ENCODE measurements around the gene WFIKKN2.
"Not testable (repeated sequence)": the region's sequence is repeated elsewhere in the genome, so short reads cannot be mapped to it uniquely, and the experiment has no call there.

WFIKKN2 gene, protein sequence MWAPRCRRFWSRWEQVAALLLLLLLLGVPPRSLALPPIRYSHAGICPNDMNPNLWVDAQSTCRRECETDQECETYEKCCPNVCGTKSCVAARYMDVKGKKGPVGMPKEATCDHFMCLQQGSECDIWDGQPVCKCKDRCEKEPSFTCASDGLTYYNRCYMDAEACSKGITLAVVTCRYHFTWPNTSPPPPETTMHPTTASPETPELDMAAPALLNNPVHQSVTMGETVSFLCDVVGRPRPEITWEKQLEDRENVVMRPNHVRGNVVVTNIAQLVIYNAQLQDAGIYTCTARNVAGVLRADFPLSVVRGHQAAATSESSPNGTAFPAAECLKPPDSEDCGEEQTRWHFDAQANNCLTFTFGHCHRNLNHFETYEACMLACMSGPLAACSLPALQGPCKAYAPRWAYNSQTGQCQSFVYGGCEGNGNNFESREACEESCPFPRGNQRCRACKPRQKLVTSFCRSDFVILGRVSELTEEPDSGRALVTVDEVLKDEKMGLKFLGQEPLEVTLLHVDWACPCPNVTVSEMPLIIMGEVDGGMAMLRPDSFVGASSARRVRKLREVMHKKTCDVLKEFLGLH

DNA sequence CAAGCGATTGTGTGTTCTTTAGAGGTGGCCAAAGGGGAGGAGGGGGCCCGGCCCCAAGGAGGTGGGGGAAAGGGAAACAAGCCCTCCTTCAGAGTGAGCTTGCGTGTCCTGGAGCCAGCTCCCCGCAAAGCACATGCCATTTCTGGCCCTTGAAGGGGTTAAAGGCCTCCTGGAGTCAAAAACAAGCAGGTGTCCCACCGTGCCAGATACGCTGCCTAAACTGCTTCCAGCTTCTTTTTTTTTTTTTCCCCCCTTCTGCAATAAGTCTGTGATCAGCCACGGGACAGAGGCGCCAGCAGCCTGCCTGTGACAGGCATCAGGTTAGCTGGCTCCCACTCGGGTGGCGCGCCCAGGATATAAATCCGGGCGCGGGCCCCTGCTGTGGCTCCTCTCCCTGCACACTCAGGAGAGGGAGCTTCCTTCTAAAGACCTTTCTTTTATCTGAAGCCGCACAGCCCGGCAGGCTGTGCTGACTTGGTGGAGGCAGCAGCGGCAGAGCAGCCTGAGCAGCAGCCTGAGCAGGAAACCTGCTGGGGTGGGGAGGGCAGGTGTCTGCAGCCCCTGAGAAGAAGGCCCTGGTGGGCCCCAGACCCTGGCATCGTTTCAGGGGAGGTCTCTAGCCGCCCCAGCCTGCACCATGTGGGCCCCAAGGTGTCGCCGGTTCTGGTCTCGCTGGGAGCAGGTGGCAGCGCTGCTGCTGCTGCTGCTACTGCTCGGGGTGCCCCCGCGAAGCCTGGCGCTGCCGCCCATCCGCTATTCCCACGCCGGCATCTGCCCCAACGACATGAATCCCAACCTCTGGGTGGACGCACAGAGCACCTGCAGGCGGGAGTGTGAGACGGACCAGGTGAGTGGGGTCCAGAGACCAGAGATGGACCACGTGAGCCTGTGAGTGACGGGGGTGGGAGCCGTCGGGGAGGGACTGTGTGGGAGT lies at the start of gene WFIKKN2:
Gene WFIKKN2 (plus strand): TSS at position 286 of the 934 bp plus-strand sequence. CDS start 352 bp downstream, at position 638.
- DNase-seq, result no peak

DNA sequence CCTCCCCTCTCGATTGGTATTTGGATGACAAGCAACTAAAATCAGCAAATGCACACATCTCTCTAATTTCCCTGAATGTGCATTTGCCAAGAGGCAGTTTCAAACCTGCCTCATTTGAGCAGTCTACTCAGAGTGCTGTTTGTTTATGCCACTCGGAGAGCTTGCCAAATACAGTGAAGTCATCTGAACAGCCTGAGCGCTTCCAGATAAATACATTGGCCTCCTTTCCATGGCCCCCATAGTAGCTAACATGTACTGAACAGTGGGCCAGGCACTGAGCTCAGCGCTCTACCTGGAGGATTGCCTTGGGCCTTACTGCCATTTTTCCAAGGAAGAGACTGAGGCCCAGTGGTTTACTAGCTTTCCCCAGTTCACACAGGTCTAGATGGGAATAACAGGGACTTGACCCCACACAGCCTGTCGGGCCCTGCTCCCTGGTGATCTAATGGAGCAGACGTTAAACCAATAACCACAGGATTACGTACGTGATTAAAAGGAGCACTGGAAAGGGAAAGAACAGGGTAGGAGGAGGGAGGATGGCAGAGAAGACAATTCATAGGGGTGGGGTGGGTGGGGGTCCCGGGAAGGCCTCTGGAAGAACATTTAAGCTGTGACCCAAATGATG lies 49.3 kb upstream of the WFIKKN2 start:
- DNase-seq, result no peak

DNA sequence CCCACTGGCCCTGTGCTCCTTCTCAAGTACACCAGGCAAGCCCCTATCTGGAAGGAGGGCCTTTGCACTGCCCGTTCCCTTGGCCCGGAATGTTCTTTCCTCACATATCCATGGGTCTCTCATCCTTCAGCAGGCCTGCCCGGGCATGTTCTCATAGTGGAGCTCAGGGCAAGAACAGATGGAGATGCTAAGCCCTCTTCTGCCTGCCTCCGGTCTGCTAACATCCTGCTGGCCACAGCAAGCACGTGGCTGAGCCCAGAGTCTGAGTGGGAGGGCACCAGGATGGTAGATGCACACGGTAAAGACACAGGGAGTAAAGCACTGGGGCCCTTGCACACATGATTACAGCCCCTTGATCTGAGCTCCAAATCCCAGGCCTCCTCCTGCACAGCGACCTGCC lies 48.3 kb upstream of the WFIKKN2 start:
- no peak for DNase-seq

DNA sequence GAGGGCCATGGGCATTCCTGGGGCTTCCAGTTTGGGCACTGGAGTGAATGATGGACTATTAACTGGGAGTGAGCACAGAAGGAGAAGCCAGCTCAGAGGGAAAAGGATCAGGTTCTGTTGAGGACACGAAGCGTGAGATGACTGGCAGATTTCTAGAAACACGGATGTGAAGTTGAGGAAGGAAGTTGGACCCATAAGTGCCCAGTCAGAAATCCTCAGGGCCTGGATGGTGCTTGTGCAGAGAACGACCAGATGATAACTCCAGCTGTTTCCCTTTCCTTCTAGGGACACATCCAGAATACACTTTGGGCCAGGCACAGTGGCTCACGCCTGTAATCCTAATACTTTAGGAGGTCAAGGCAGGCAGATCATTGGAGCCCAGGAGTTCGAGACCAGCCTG lies 44.8 kb upstream of the WFIKKN2 start:
- DNase-seq, result no peak

DNA sequence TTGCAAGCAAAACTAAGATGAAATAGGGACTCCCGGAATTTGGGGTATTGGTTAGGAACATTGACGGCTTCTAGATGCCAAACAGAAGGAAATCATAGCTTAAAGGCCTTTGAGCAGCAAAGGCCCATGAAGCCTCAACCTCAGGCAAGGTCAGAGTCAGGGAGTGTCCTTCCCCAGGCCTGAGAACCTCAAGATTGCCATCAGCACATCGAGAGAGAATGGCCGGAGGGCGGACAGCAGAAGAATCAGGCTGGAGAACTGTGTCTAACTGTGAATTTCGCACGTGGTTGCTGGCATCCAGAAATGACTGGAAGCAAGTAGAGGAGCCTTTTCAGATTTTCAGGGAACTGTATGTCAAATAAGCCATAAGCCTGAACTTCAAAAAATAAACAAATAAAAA lies 43.3 kb upstream of the WFIKKN2 start:
- no peak for DNase-seq

DNA sequence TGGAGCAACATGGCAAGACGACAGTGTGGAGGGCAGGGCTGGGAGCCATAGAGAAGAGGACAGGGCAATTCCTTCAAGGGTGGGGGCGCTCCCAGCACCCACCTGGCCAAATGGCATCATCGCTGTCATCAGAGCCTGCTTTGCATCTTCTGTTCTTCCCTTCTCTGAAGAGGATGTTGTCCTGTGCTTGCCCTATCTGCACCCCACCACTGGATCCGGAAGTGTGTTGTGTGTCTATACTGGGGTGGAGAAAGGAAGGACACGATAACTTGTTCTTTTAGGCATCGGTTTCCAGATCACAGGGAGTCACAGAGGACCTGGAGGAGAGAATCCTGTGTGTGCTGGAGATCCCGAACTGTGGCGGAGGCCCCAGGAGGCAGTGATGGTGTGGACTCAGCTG lies 42.4 kb upstream of the WFIKKN2 start:
- DNase-seq, result no peak

DNA sequence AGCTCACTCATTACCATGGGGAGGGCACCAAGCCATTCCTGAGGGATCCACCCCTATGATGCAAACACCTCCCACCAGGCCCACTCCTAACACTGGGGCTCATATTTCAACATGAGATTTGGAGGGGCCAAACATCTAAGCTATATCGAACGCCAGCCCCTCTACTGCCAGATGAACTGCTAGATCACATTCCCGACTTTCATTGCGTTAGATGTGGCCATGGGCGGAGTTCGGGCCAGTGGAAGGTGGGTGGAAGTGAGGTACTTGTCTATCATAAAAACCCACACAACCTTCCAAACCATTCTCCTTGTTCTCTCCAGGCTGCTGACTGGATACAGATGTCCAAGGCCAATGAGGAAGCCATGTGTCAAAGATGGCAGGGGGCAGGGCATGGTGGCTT lies 41.0 kb upstream of the WFIKKN2 start:
- no peak for DNase-seq

DNA sequence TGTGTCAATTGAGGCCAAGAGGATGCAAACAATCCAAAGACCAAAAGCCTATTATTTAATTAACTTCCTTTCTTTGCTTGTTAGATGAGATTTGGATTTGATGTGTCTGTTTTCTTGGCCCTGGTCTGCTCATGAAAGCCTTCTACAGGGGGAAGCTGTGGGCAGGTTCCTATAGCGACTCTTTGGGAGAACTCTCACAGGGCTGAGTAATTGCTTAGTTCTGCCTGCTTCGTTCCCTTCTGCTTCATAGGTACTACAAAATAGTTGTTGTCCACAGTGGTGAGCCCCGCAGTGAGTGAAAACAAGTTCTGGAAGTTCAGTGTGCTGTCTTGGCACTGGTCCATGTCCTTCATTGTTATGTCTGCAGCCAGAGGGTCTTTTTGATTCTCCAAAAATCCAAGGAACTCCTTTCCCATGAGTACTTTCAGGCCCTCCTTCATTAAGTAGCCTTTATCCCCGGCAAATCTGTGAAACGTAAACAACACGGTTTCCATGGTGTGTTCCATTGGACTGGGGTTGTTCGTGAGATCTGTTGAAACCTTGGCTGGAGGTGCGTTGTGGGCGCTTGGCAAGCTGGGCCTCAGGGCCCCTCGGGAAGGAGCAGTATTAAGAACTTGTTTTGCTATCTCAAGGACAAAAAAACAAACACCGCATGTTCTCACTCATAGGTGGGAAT lies 38.1 kb upstream of the WFIKKN2 start:
- no peak for DNase-seq

DNA sequence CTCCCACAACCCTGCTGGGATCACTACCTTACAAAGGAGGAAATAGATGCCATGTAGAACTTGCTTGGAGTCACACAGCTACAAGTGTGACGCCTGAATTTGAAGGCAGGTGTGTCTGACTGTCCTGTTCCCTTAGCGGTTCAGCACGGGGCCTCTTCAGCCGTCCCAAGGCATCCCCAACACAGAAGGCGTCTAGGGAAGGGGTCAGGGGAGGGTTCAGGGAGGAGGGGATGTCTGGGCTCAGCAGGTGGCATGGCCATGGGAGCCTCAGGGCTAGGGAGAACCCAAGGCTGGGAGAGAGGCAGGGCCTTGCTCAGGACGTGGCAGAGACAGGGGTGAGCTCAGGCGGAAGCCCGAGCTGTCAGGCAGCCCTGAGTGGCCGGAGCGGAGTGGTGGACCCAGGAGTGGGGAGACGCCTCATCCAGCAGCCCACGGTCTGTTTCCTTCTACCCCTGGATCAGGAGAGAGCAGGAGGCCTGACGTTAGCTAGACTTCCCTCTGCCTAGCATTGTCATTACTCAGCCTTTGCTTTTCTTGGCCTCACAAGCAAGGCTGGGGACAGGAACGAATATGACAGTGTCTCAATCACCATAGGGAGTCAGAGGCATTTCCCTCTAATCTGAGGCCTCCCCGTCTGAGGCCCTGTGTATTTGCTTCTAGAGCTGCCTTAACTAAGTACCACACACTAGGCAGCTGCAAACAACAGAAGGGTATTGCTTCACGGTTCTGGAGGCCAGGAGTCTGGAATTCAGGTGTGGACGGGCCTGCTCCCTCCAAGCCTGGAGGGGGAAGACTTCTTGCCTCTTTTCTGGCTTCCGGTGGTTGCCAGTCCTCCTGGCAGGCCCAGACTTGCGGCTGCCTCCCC lies 36.7 kb upstream of the WFIKKN2 start:
- DNase-seq, result no peak

DNA sequence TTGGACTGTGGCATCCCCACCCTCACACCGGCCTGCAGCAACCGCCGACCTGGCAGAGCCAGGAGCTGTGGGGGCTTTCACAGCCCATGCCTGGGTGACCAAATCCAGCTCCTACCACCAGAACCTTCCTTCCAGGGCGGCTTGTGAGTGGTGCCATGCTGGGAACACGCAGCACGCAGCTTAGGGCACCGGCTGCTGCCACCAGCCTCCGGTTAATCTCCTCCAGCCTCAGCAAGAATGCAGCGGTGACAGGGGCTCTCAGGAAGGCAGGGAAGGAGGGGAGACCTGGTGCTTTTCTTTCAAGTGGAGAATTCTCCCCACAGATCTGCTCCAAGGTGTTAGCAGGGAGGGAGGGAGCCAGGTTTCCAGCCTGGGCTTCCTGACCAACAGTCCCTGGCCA lies 35.8 kb upstream of the WFIKKN2 start:
- DNase-seq, result no peak

DNA sequence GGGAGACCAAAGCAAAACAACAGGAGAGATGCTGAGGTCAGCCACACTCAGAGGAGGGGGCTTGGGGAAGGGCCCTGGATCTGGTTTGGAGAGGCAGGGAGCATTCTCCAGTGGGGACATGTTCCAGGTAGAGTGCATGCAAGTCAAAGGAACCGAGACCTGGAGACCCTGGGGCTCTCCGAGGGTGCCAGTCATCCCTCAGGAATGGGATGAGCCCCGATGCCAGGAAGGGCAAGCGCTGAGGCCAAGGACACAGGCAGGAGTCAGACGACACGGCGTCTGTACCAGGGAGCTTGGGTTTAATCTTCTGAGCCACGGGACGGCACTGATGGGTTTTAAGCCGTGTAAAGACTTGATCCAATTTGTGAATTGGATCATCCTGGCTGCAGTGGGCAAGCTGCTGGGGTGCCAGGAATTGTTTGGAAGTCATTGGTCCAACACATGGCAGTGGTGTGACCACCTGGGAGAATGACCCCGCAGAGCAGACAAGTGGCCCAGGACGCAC lies 35.1 kb upstream of the WFIKKN2 start:
- no peak for DNase-seq

DNA sequence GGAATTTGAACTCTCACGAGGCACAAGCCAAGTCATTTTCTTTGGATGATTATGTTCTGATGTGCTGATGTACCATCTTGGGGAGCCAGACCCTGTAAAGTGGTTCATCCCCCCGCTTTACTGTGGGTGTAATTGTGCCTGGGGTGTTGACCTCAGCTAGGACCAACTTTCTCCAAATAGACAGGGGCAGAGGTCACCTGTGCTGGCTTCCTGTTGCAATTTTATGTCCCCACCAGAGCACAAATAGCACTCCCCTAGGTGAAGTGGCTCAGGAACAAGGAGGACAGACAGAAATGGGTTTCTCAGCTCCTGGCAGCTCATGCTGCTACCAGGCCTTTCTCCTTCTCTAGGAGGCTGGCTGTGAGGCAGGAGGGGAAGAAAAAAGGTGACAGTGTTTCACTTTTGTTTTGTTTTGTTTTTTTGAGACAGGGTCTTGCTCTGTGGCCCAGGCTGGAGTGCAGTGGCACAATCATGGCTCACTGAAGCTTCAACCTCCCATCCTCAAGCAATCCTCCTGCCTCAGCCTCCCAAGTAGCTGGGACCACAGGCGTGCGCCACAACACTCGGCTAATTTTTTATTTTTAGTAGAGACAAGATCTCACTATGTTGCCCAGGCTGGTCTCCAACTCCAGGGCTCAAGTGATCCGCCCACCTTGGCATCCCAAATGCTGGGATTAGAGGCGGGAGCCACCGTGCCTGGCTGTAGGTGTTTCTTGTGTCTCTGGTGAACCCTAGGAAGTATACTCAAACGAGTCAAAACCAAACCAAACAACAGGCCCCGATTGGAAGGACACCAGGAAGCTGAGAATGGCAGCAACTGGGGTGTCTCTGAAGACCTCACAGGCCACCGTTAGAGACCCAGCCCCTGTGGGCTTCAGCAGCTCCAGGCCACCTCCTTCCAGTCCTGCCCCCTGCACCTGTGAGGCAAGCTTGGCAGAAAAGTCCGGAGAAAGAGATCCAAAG lies 32.5 kb upstream of the WFIKKN2 start:
- DNase-seq, result no peak

DNA sequence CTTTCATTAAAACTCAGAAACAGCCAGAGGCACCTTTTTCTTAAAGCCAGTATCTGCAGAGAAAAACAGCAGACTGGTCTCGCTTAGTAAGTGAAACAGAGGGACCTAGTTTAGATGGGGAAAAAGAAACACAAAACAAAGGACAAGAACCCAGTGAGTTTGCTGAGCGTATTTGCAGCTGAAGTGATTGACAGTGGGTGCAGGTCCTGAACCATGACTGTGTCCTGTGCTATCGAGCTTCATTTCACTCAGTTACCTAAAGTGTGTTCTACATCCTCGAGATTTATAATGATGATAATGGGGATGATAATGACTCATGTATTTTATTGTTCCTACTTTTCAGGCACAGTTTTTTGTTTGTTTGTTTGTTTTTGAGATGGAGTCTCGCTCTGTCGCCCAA lies 31.7 kb upstream of the WFIKKN2 start:
- DNase-seq, result no peak

DNA sequence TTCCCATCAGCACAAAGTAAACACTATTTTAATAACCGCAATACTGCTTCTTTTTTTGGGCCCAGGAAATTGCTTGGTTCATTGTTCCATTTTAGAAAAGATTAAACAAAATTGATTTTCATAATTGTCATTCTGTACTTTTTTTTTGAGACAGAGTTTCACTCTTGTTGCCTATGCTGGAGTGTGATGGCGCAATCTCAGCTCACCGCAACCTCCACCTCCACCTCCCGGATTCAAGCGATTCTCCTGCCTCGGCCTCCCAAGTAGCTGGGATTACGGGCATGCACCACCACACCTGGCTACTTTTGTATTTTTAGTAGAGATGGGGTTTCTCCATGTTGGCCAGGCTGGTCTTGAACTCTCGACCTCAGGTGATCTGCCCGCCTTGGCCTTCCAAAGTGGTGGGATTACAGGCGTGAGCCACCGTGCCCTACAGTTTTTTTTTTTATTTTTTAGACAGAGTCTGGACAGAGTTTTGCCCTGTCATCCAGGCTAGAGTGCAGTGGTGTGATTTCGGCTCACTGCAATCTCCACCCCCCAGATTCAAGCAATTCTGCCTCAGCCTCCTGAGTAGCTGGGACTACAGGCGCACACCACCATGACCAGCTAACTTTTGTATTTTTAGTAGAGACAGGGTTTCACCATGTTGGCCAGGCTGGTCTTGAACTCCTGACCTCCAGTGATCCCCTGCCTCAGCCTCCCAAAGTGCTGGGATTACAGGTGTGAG lies 30.5 kb upstream of the WFIKKN2 start:
- not testable (repeated sequence) for DNase-seq

DNA sequence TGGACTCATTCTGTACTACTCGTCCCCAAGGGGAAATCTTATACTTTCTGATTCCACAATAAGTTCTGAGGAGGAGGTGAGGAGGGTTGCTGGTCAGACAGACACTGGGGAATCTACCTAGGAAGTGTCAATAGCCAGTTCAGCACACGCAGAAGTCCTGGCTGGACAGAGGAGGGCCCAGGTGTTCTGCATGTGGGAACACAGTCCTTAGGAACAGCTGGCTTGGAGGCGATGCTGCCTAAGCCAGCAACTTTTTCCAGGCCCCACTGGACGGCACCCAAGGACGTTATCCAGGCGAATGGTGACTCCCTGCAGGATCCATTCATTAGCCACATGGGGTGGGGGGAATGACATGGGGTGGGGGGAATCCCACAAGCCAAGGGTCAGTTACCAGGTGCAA lies 29.9 kb upstream of the WFIKKN2 start:
- no peak for DNase-seq

DNA sequence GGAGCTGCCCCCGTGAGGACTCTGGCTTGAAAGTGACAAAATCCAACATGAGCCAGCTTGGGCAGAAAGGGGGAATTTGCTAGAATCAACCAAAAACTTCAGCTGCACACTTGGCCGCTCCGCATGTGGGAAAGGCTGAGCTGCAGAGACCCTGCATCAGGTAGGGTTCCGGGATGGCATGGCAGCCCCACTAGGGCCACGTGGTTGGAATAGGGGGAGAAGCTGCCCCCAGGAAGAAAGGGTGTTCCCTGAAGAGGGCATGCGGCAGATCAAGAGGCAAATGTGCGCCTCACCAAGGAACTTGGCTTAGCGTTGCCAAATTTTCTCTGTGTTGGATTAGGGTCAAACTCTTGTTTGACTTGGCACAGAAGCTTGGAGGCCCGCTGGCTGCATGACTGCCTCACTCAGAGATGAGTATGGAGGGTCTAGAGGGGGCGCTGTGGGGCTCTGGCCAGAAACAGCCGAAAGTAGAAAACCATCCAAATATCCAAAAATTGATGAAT lies 29.2 kb upstream of the WFIKKN2 start:
- DNase-seq, result no peak

DNA sequence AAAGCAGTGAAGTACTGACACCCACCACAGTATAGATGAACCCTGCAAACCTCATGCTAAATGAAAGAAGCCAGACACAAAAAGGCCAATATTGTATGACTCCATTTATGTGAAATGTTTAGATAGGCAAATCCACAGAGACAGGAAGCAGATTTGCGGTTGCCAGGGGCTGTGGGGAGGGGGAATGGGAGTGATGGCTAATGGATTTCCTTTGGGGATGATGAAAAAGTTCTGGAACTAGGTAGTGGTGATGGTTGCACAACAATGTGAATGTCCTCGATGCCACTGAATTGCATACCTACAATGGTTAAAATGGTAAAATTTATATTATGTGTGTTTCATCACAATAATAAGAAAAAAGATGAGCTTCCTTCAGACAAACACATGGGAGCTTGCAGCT lies 28.4 kb upstream of the WFIKKN2 start:
- no peak for DNase-seq

DNA sequence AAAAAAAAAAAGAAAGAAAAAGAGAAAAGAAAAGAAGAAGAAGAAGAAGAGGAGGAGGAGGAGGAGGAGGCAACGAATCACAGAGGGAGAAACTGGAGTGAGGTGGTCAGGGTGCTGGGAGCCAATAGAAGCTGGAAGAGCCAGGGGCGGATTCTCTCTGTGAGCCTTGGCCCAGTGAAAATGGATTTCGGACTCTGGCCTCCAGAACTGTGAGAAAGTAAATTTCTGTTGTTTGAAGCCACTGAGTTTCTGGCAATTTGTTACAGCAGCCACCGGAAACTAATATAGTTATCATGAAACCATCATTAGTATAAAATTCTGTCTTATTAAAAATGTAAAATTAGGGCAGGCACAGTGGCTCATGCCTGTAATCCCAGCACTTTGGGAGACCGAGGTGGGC lies 27.7 kb upstream of the WFIKKN2 start:
- no peak for DNase-seq

DNA sequence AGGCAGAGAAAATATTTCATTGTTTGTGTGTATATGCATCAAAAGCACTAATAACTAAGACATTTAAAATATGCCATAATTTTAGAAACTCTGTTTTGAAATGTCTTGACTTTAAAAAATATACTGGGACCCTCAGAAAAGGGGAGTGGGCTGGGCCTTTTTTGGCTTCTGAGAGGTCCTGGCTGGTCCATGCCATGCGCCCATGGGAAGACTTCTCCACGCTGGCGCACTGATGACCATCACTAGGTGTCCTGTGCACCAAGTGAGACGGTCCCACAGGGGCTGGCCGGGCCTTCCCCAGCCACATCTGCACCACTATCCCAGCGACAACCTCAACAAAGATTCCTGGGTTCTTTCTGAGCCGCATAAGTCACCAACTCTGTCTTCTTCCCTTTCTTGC lies 27.0 kb upstream of the WFIKKN2 start:
- DNase-seq, result no peak

Data from GF-D8 (cell line).